Stomach smooth muscle (tissue), 2 donors: Measurements from ENCODE around the gene TPSD1.
"Not testable (repeated sequence)": the region's sequence is repeated elsewhere in the genome, so short reads cannot be mapped to it uniquely, and the experiment has no call there.

ENCODE experiments used
- H3K27ac ChIP-seq: one replicate; pipeline ENCODE4 v1.7.0; 2013; ENCODE audit warnings: mild to moderate bottlenecking, low read length, inconsistent platforms
- H3K27me3 ChIP-seq, 2 donors: one replicate each; pipeline ENCODE4 v1.7.0; 2013; ENCODE audit warnings: low read length in 2 of 2; ENCODE audit not compliant: insufficient read depth in 2 of 2, control insufficient read depth in 1 of 2
- H3K36me3 ChIP-seq, 2 donors: one replicate each; pipeline ENCODE4 v1.7.0; 2013; ENCODE audit warnings: low read length in 2 of 2; ENCODE audit not compliant: control insufficient read depth in 2 of 2, insufficient read depth in 2 of 2
- H3K4me1 ChIP-seq: one replicate; pipeline ENCODE4 v1.7.0; 2013; ENCODE audit warnings: low read length; ENCODE audit not compliant: control insufficient read depth, insufficient read depth
- H3K4me3 ChIP-seq, 2 donors: one replicate each; pipeline ENCODE4 v1.7.0; 2013; ENCODE audit warnings: low read length in 2 of 2
- H3K9ac ChIP-seq, 2 donors: one replicate each; pipeline ENCODE4 v1.7.0; 2013; ENCODE audit warnings: low read length in 2 of 2, mild to moderate bottlenecking in 1 of 2
- H3K9me3 ChIP-seq, 2 donors: one replicate each; pipeline ENCODE4 v1.7.0; 2013; ENCODE audit warnings: low read length in 2 of 2; ENCODE audit not compliant: control insufficient read depth in 2 of 2
- donor health status: healthy.
- donor health status: Pancreatic carcinoma.

The TPSD1 gene

GRCh38 chr16:1255276-1256122, at the start of gene TPSD1:
Gene TPSD1, plus strand, starts transcription at chr16:1256069. Its CDS starts 212 bp downstream, at chr16:1256281.
- peaks cover 6 to 17% of the 10 kb centered on the region in 2 donors for H3K27me3 ChIP-seq
- not testable (repeated sequence) for H3K36me3 ChIP-seq, H3K9me3 ChIP-seq, H3K4me1 ChIP-seq, H3K4me3 ChIP-seq, H3K27ac ChIP-seq, H3K9ac ChIP-seq

GRCh38 chr16:1206326-1206725, 49.5 kb upstream of the TPSD1 start:
- no peaks in the 10 kb centered on the region for H3K9me3 ChIP-seq
- H3K36me3 ChIP-seq: peaks cover 34 to 36% of the 10 kb centered on the region in 2 donors
- H3K9ac ChIP-seq: no peak overlapping the region
- H3K27ac ChIP-seq: no peak overlapping the region
- no peaks in the 10 kb centered on the region for H3K27me3 ChIP-seq
- peaks cover 2% of the 10 kb centered on the region for H3K4me1 ChIP-seq
- no peak overlapping the region for H3K4me3 ChIP-seq

- H3K27me3 ChIP-seq: no peaks in the 10 kb centered on the region
- peaks cover 2% of the 10 kb centered on the region for H3K4me1 ChIP-seq
- H3K9ac ChIP-seq: no peak overlapping the region
- no peaks in the 10 kb centered on the region for H3K9me3 ChIP-seq
- peaks cover 35 to 36% of the 10 kb centered on the region in 2 donors for H3K36me3 ChIP-seq
- no peak overlapping the region for H3K27ac ChIP-seq
- no peak overlapping the region for H3K4me3 ChIP-seq
Observed at GRCh38 chr16:1206786-1207185, 49.1 kb upstream of the TPSD1 start.

GRCh38 chr16:1208239-1208830, 47.5 kb upstream of the TPSD1 start:
- no peak overlapping the region for H3K4me3 ChIP-seq
- H3K27ac ChIP-seq: no peak overlapping the region
- no peaks in the 10 kb centered on the region for H3K9me3 ChIP-seq
- H3K36me3 ChIP-seq: peaks cover 30 to 31% of the 10 kb centered on the region in 2 donors
- H3K9ac ChIP-seq: no peak overlapping the region
- no peaks in the 10 kb centered on the region for H3K27me3 ChIP-seq
- peaks cover 2% of the 10 kb centered on the region for H3K4me1 ChIP-seq

- H3K4me3 ChIP-seq: no peak overlapping the region
- H3K27me3 ChIP-seq: no peaks in the 10 kb centered on the region
- peaks cover 2% of the 10 kb centered on the region for H3K4me1 ChIP-seq
- H3K27ac ChIP-seq: no peak overlapping the region
- H3K36me3 ChIP-seq: peaks cover 24 to 32% of the 10 kb centered on the region in 2 donors
- H3K9me3 ChIP-seq: no peaks in the 10 kb centered on the region
- no peak overlapping the region for H3K9ac ChIP-seq
Observed at GRCh38 chr16:1209081-1209480, 46.8 kb upstream of the TPSD1 start.

GRCh38 chr16:1210461-1210860, 45.4 kb upstream of the TPSD1 start:
- H3K9me3 ChIP-seq: no peaks in the 10 kb centered on the region
- no peaks in the 10 kb centered on the region for H3K27me3 ChIP-seq
- H3K9ac ChIP-seq: no peak overlapping the region
- H3K36me3 ChIP-seq: peaks cover 17 to 30% of the 10 kb centered on the region in 2 donors
- peaks cover 2% of the 10 kb centered on the region for H3K4me1 ChIP-seq
- H3K27ac ChIP-seq: no peak overlapping the region
- no peak overlapping the region for H3K4me3 ChIP-seq

GRCh38 chr16:1211451-1212268, 44.2 kb upstream of the TPSD1 start:
- Histone ChIP-seq H3K4me1 (no peaks in the 10 kb centered on the region), H3K36me3 (peaks cover 17 to 22% of the 10 kb centered on the region in 2 donors), H3K9ac (no peak overlapping the region), H3K27me3 (no peaks in the 10 kb centered on the region), H3K9me3 (no peaks in the 10 kb centered on the region), H3K4me3 (no peak overlapping the region), H3K27ac (no peak overlapping the region)

- Histone ChIP-seq H3K9me3 (no peaks in the 10 kb centered on the region), H3K4me1 (no peaks in the 10 kb centered on the region), H3K9ac (no peak overlapping the region), H3K27me3 (no peaks in the 10 kb centered on the region), H3K36me3 (peaks cover 15 to 25% of the 10 kb centered on the region in 2 donors), H3K27ac (no peak overlapping the region), H3K4me3 (no peak overlapping the region)
Observed at GRCh38 chr16:1212616-1213194, 43.2 kb upstream of the TPSD1 start.

GRCh38 chr16:1213231-1213630, 42.6 kb upstream of the TPSD1 start:
- Histone ChIP-seq H3K4me3 (no peak overlapping the region), H3K9me3 (no peaks in the 10 kb centered on the region), H3K4me1 (no peaks in the 10 kb centered on the region), H3K36me3 (peaks cover 18 to 30% of the 10 kb centered on the region in 2 donors), H3K27me3 (no peaks in the 10 kb centered on the region), H3K9ac (no peak overlapping the region), H3K27ac (no peak overlapping the region)

GRCh38 chr16:1213796-1214372, 42.0 kb upstream of the TPSD1 start:
- no peaks in the 10 kb centered on the region for H3K27me3 ChIP-seq
- H3K9me3 ChIP-seq: no peaks in the 10 kb centered on the region
- H3K9ac ChIP-seq: no peak overlapping the region
- no peak overlapping the region for H3K4me3 ChIP-seq
- no peaks in the 10 kb centered on the region for H3K4me1 ChIP-seq
- H3K36me3 ChIP-seq: peaks cover 18 to 28% of the 10 kb centered on the region in 2 donors
- no peak overlapping the region for H3K27ac ChIP-seq
